AG09319 (cell line): ENCODE results near the gene MKRN2OS.

Experiments
- DNase-seq: peaks from one replicate; pipeline ENCODE4 v3.0.0-alpha.2; 2010; ENCODE audit warnings: low read depth; ENCODE audit errors: extremely low read depth
- CTCF ChIP-seq: IDR thresholded peaks from 2 replicates; pipeline ENCODE4 v1.5.1; 2011; ENCODE audit warnings: low read depth, mild to moderate bottlenecking, inconsistent platforms, low read length, moderate library complexity

Gene MKRN2OS

GRCh38 chr3:12579456-12579855, 34.2 kb upstream of the MKRN2OS start:
- no peak for DNase-seq
- no peak for TF ChIP-seq CTCF

GRCh38 chr3:12578742-12579141, 33.4 kb upstream of the MKRN2OS start:
- TF ChIP-seq CTCF, result no peak; the same call in 1 of the 2 replicates
- no peak for DNase-seq

GRCh38 chr3:12577379-12577778, 32.1 kb upstream of the MKRN2OS start:
- TF ChIP-seq CTCF, result no peak
- no peak for DNase-seq

- DNase-seq, result no peak
- no peak for TF ChIP-seq CTCF
Observed at GRCh38 chr3:12574661-12575060, 29.4 kb upstream of the MKRN2OS start.

- DNase-seq, result no peak
- no peak for TF ChIP-seq CTCF
Observed at GRCh38 chr3:12574131-12574530, 28.8 kb upstream of the MKRN2OS start.

GRCh38 chr3:12571986-12572385, 26.7 kb upstream of the MKRN2OS start:
- no peak for TF ChIP-seq CTCF
- no peak for DNase-seq

GRCh38 chr3:12569836-12570235, 24.5 kb upstream of the MKRN2OS start:
- DNase-seq, result no peak
- no peak for TF ChIP-seq CTCF
